ENCODE data around the gene FAM50A.
A peak's percentile ranks its signal among the peaks of the same experiment; 100 is the strongest.

Gene FAM50A

GRCh38 chrX:154441564-154441963 is 2.4 kb upstream of the FAM50A start:
- DNase-seq, result no peak

- no peak for DNase-seq
These were observed 1.8 kb upstream of the FAM50A start for GRCh38 chrX:154441984-154442707.

GRCh38 chrX:154443479-154443910 is 446 bp upstream of the FAM50A start:
- peak; percentile 28 for DNase-seq

GRCh38 chrX:154444755-154445246 is 860 bp downstream of the FAM50A start:
- no peak for DNase-seq

GRCh38 chrX:154445776-154446175 is 1.8 kb downstream of the FAM50A start:
- DNase-seq, result no peak

- no peak for DNase-seq
These were observed 2.5 kb downstream of the FAM50A start for GRCh38 chrX:154446430-154446829.

- no peak for DNase-seq
These were observed 4.5 kb downstream of the FAM50A start for GRCh38 chrX:154448484-154448883.

- DNase-seq, result no peak
These were observed 5.7 kb downstream of the FAM50A start for GRCh38 chrX:154449618-154450017.

GRCh38 chrX:154450312-154450711 is 6.4 kb downstream of the FAM50A start:
- DNase-seq, result no peak

- DNase-seq, result no peak
These were observed 8.9 kb downstream of the FAM50A start for GRCh38 chrX:154452823-154453222.

GRCh38 chrX:154457491-154458115 is 13.7 kb downstream of the FAM50A start:
- DNase-seq, result peak; percentile 74

GRCh38 chrX:154458116-154458953 is 14.4 kb downstream of the FAM50A start, which contains the start of gene PLXNA3:
Gene PLXNA3 (plus strand): TSS chrX:154458281. CDS start chrX:154460184, 1,903 bp downstream.
- peak; percentile 68 for DNase-seq

GRCh38 chrX:154458954-154459778 is 15.2 kb downstream of the FAM50A start:
- DNase-seq, result peak; percentile 68

GRCh38 chrX:154459832-154460231 is 15.9 kb downstream of the FAM50A start:
- DNase-seq, result peak; percentile 22

- no peak for DNase-seq
These were observed 16.4 kb downstream of the FAM50A start for GRCh38 chrX:154460326-154460725.

GRCh38 chrX:154462396-154462795 is 18.5 kb downstream of the FAM50A start:
- no peak for DNase-seq

GRCh38 chrX:154463611-154464220 is 19.8 kb downstream of the FAM50A start:
- DNase-seq, result no peak

GRCh38 chrX:154464806-154465365 is 20.9 kb downstream of the FAM50A start:
- DNase-seq, result no peak

GRCh38 chrX:154465601-154466000 is 21.7 kb downstream of the FAM50A start:
- no peak for DNase-seq

- DNase-seq, result no peak
These were observed 22.1 kb downstream of the FAM50A start for GRCh38 chrX:154466036-154466435.

GRCh38 chrX:154466907-154467306 is 23.0 kb downstream of the FAM50A start:
- no peak for DNase-seq

GRCh38 chrX:154467556-154467955 is 23.6 kb downstream of the FAM50A start:
- no peak for DNase-seq
